AG04449 (cell line): ENCODE measurements around the gene ASH1L.
"Not testable (repeated sequence)": the region's sequence is repeated elsewhere in the genome, so short reads cannot be mapped to it uniquely, and the experiment has no call there.

Experiments used
- CTCF ChIA-PET: fragments of 350-600 bp; formaldehyde crosslinking; extraction: SDS; loops from one replicate; lab custom pipeline; 2021; ENCODE audit warnings: antibody characterized with exemption; lab: Yijun Ruan, JAX
- POLR2A ChIA-PET: fragments of 400-600, 350-600 bp; formaldehyde crosslinking; extraction: SDS; loops from one replicate; lab custom pipeline; 2020; ENCODE audit warnings: antibody characterized with exemption, inconsistent platforms; lab: Yijun Ruan, JAX
- DNase-seq: peaks from one replicate; pipeline ENCODE4 v3.0.0-alpha.2; 2010; ENCODE audit warnings: low read depth, low spot score
- H3K4me3 ChIP-seq: 2 replicates; pipeline ENCODE4 v1.5.1; 2011; ENCODE audit warnings: low read depth, mild to moderate bottlenecking, control low read depth, low read length
- TF ChIP-seq, protein P1 (sequence below): IDR thresholded peaks from one replicate; pipeline ENCODE4 v1.5.1; 2011; ENCODE audit warnings: mild to moderate bottlenecking, moderate library complexity, low read length, control low read depth, inconsistent platforms; ENCODE audit not compliant: insufficient read depth; ENCODE audit errors: missing control alignments

Gene ASH1L

GRCh38 chr1:155293086-155293749, 269.4 kb downstream of the ASH1L start:
- TF ChIP-seq, protein P1, sequence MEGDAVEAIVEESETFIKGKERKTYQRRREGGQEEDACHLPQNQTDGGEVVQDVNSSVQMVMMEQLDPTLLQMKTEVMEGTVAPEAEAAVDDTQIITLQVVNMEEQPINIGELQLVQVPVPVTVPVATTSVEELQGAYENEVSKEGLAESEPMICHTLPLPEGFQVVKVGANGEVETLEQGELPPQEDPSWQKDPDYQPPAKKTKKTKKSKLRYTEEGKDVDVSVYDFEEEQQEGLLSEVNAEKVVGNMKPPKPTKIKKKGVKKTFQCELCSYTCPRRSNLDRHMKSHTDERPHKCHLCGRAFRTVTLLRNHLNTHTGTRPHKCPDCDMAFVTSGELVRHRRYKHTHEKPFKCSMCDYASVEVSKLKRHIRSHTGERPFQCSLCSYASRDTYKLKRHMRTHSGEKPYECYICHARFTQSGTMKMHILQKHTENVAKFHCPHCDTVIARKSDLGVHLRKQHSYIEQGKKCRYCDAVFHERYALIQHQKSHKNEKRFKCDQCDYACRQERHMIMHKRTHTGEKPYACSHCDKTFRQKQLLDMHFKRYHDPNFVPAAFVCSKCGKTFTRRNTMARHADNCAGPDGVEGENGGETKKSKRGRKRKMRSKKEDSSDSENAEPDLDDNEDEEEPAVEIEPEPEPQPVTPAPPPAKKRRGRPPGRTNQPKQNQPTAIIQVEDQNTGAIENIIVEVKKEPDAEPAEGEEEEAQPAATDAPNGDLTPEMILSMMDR, result no peak
- ChIA-PET CTCF (interaction anchor here (1.1 to 3.3 kb wide), 5 partner anchors 10 to 42 kb away, joined by 3 to 14 read pairs (median 4); no protein-coding TSS in a partner anchor), POLR2A (no interaction called here)
- H3K4me3 ChIP-seq, result no peak overlapping the region
- DNase-seq, result no peak

DNA sequence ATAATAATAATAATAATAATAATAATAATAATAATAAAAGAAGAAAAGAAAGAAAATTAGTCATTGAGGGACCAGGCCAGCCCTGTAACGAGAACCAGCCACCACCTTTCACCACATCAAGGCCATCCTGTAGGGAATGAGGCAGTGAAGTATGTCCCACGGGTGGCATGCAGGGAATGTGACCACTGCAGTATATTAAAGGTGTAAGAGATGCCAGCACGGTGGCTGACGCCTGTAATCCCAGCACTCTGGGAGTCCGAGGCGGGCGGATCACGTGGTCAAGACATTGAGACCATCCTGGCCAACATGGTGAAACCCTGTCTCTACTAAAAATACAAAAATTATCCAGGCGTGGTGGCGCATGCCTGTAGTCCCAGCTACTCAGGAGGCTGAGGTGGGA, 271.6 kb downstream of the ASH1L start:
- POLR2A ChIA-PET, H3K4me3 ChIP-seq, DNase-seq: not testable (repeated sequence)
- CTCF ChIA-PET, result interaction anchor here (3.3 kb wide), 1 partner anchor 12 kb away, joined by 14 read pairs; no protein-coding TSS in a partner anchor

DNA sequence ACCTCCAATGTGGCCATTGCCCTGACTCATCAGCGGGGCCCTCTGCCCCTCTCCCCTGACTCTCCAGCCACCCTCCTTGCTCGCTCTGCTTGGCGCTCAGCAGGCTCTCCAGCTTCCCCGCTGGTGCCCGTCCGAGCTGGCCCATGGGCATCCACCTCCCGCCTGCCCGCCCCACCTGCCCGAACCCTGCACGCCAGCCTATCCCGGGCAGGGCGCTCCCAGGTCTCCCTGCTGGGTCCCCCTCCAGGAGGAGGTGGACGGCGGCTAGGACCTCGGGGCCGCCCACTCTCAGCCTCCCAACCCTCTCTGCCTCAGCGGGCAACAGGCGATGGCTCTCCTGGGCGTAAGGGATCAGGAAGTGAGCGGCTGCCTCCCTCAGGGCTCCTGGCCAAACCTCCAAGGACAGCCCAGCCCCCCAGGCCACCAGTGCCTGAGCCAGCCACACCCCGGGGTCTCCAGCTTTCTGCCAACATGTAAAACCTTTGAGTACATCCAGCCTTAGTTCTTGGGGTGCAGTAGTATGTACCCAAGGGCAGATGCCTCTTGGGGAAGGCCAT, 274.5 kb downstream of the ASH1L start:
- TF ChIP-seq, protein P1, result no peak
- no peak for DNase-seq
- ChIA-PET POLR2A (no interaction called here), CTCF (no interaction called here)
- no peak overlapping the region for H3K4me3 ChIP-seq

GRCh38 chr1:155286544-155286943, 276.1 kb downstream of the ASH1L start:
- TF ChIP-seq, protein P1, result no peak
- CTCF ChIA-PET, result interaction anchor here (1.5 to 1.6 kb wide), 2 partner anchors 10 to 21 kb away, joined by 3 to 4 read pairs; partner anchors contain the start of gene HCN3
- POLR2A ChIA-PET, result no interaction called here
- H3K4me3 ChIP-seq, result no peak overlapping the region
- DNase-seq, result no peak

DNA sequence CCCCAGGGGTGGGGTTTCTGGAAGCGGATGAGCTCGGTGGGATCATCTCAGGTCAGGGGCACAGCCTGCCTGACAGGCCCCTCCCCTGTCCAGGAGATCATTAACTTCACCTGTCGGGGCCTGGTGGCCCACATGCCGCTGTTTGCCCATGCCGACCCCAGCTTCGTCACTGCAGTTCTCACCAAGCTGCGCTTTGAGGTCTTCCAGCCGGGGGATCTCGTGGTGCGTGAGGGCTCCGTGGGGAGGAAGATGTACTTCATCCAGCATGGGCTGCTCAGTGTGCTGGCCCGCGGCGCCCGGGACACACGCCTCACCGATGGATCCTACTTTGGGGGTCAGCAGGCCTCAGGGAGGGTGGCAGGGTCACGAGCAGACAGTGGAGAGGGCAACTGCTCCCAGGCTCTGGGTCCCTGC, 277.0 kb downstream of the ASH1L start:
- no peak for DNase-seq
- no peak overlapping the region for H3K4me3 ChIP-seq
- ChIA-PET POLR2A (no interaction called here), CTCF (interaction anchor here (0.9 to 1.6 kb wide), 3 partner anchors 9 to 35 kb away, joined by 3 to 4 read pairs (median 4); partner anchors contain the start of gene HCN3)
- TF ChIP-seq, protein P1, result no peak
